NT2/D1 (cell line): ENCODE measurements around the gene HLF.

Experiments
- YY1 ChIP-seq: IDR thresholded peaks from 2 replicates; pipeline ENCODE4 v1.6.1; 2011; ENCODE audit not compliant: insufficient read length, insufficient read depth
- ZNF274 ChIP-seq: IDR thresholded peaks from 2 replicates; pipeline ENCODE4 v1.6.1; 2011; ENCODE audit warnings: mild to moderate bottlenecking, low read depth, low read length

- TF ChIP-seq YY1 (no peak), ZNF274 (no peak)
Observed at GRCh38 chr17:55245986-55246385, 18.8 kb upstream of the HLF start.
